ENCODE results near the gene HES2. TPM values are rescaled to one million over a fixed set of nuclear protein-coding genes. Genes with fewer than 3 reads are reported as not detected.

The HES2 gene
- total and polyA plus RNA-seq, 2 of the 4 experiments (the other 2 are of a cell fraction): not detected

GRCh38 chr1:6462412-6463119, 42.8 kb upstream of the HES2 start:
- dilution Hi-C loops (cut with HindIII; ENCODE audit: low sequenced_read_pairs, unreplicated experiment): no loop called here
- H3K27ac ChIP-seq (ENCODE audit: insufficient read depth, low read length): no peak overlapping the region
- no peak overlapping the region for H2AK9ac ChIP-seq (replicated peaks; ENCODE audit: low read depth, low read length, poor library complexity)
- intact Hi-C loops (cut with micrococcal nuclease): no loop called here
- H4K5ac ChIP-seq (ENCODE audit: low read depth, low read length): no peak overlapping the region
- ChIA-PET CTCF (interaction anchor here (0.7 kb wide), 1 partner anchor 24 kb away, joined by 3 read pairs; no protein-coding TSS in a partner anchor), POLR2A (ENCODE audit: unreplicated experiment) (no interaction called here)
- no peak overlapping the region for H2BK120ac ChIP-seq (ENCODE audit: low read depth, low read length)
- peak overlapping the region; percentile 32 for H2AFZ ChIP-seq (replicated peaks; ENCODE audit: low read length, poor library complexity)
- H3K4ac ChIP-seq (ENCODE audit: low read depth, low read length): no peak overlapping the region
- no peak overlapping the region for H4K91ac ChIP-seq (ENCODE audit: insufficient read depth, low read depth, low read length)
- no peak overlapping the region for H2BK5ac ChIP-seq (ENCODE audit: low read depth, low read length, poor library complexity, severe bottlenecking)
- no peak overlapping the region for H4K8ac ChIP-seq (ENCODE audit: low read depth in 2 of 2, low read length in 2 of 2)
- 81% methylated on average over 3 of the region's 13 CpGs; no CpG with 5 or more reads in 1 of the 2 experiments for WGBS, 2 experiments (ENCODE audit: extremely low coverage in 2 of 2, insufficient read length in 1 of 2)
- no peak overlapping the region for H3K4me3 ChIP-seq (ENCODE audit: insufficient read depth, low read depth, low read length)
- no peak overlapping the region for H3K9ac ChIP-seq (ENCODE audit: low read depth, low read length)
- H3K14ac ChIP-seq (replicated peaks; ENCODE audit: low read depth, low read length): no peak overlapping the region
- H3K18ac ChIP-seq (ENCODE audit: low read depth, low read length): no peak overlapping the region
- no peaks in the 10 kb centered on the region for H4K20me1 ChIP-seq (ENCODE audit: insufficient read depth, low read length)
- no peak overlapping the region for H2AK5ac ChIP-seq (ENCODE audit: low read depth, low read length)
- H3K27me3 ChIP-seq (ENCODE audit: control insufficient read depth, insufficient read depth, low read length): peaks cover 16% of the 10 kb centered on the region
- BruUV-seq (replicated peaks): no TSS peak
- H2BK15ac ChIP-seq (ENCODE audit: low read depth, low read length): no peak overlapping the region
- in situ Hi-C loops (cut with MboI; ENCODE audit: low sequenced_read_pairs): no loop called here
- H3K23ac ChIP-seq (ENCODE audit: low read depth, low read length): no peak overlapping the region
- H3K79me1 ChIP-seq (ENCODE audit: low read depth in 1 of 2, low read length in 2 of 2): no peaks in the 10 kb centered on the region
- H3K56ac ChIP-seq (ENCODE audit: extremely low read depth, insufficient read depth, low read length): no peak overlapping the region
- no peak overlapping the region for H3K4me2 ChIP-seq (ENCODE audit: low read depth, low read length)
- peaks cover 20% of the 10 kb centered on the region for H3K36me3 ChIP-seq (ENCODE audit: control insufficient read depth, insufficient read depth, low read length)
- H3K9me3 ChIP-seq (ENCODE audit: control insufficient read depth, insufficient read depth, low read length): no peaks in the 10 kb centered on the region
- no peaks in the 10 kb centered on the region for H3K9me1 ChIP-seq (ENCODE audit: insufficient read depth, low read length)
- no peaks in the 10 kb centered on the region for H3K4me1 ChIP-seq (ENCODE audit: control insufficient read depth, insufficient read depth, low read length)
- H2BK20ac ChIP-seq (ENCODE audit: low read depth, low read length): no peak overlapping the region
- DNase-seq (no peak), ATAC-seq (ENCODE audit: low read depth) (no peak)
- TF ChIP-seq ELK1 (IDR thresholded peaks at IDR 0.05; ENCODE audit: borderline replicate concordance, low read depth, low read length) (no peak), MXI1 (IDR thresholded peaks at IDR 0.05; ENCODE audit: borderline replicate concordance, low read depth, low read length) (no peak), MAZ (IDR thresholded peaks at IDR 0.05; ENCODE audit: borderline replicate concordance, low read depth, low read length) (no peak), NFE2L2 (IDR thresholded peaks at IDR 0.05; ENCODE audit: low read depth, low read length) (no peak), CHD1 (IDR thresholded peaks at IDR 0.05; ENCODE audit: low read depth, low read length) (no peak), RFX5 (IDR thresholded peaks at IDR 0.05; ENCODE audit: low read depth, low read length) (no peak), RCOR1 (IDR thresholded peaks at IDR 0.05; ENCODE audit: insufficient replicate concordance, low read length) (no peak), POLR2A (IDR thresholded peaks at IDR 0.05; ENCODE audit: low read depth, low read length) (no peak), SMC3 (IDR thresholded peaks at IDR 0.05; ENCODE audit: low read depth, low read length) (no peak), RAD21 (IDR thresholded peaks at IDR 0.05; ENCODE audit: low read length) (no peak)
